GM21717 (cell line): Measurements from ENCODE around the gene TSC1.
"Not testable (repeated sequence)": the region's sequence is repeated elsewhere in the genome, so short reads cannot be mapped to it uniquely, and the experiment has no call there.

Experiments used
- ATAC-seq: cut with Tn5 transposase; IDR thresholded peaks from one replicate; pipeline ENCODE4 v1.9.1; 2021; ENCODE audit warnings: mild to moderate bottlenecking, moderate library complexity; ENCODE audit not compliant: unreplicated experiment

Gene TSC1

DNA sequence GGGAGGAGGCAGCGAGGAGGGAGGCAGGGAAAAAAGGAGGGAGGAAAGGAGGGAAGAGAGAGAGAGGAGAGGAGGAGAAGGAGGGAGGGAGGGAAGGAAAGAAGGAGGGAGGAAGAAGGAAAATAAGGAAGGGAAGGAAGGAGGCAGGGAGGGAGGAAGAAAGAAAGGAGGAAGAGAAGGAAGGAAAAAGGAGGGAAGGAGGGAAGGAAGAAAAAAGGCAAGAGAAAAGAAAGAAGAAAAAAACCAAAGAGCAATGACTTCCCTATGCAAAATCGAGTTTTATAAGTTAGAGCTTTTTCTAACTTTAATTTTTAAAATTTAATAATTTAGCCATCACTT, 33.7 kb upstream of the TSC1 start:
- no peak for ATAC-seq

DNA sequence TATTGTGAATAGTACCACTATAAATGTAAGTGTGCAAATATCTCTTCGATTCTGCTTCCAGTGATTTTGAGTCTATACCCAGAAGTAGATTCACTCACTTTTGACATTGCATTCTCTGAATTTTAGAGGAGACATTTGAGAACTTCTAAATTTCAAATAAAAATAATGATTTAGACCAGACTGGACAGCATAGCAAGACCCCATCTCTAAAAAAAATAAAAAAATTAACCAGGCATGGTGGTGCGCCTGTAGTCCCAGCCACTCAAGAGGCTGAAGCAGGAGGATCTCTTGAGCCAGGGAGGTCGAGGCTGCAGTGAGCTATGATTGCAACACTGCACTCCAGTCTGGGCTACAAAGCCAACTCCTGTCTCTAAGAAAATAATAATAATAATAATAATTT, 32.2 kb upstream of the TSC1 start:
- ATAC-seq = no peak

DNA sequence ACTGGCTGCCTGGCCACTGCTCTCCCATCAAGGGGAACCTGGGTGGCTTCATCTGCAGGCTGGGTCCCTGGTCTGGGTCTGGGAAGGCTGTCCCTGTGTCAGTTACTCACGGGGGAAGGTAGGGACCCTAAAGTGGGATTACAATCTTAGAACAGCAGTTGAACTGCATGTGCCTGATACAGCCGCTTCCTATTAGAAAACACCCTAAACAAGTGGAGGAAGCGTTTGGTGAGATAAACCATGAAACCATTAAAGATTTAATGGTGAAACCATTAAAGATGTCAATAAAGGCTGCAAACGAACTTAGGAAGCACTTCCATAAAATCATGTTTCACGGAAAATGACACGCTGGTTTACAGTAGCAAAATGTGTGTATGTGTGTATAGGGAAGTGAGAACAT, 31.5 kb upstream of the TSC1 start:
- ATAC-seq = no peak

GRCh38 chr9:132973713-132974112, 29.3 kb upstream of the TSC1 start:
- ATAC-seq = no peak

- ATAC-seq = no peak
Measured at GRCh38 chr9:132973166-132973565, 28.8 kb upstream of the TSC1 start.

GRCh38 chr9:132970324-132971062, 26.1 kb upstream of the TSC1 start:
- no peak for ATAC-seq

DNA sequence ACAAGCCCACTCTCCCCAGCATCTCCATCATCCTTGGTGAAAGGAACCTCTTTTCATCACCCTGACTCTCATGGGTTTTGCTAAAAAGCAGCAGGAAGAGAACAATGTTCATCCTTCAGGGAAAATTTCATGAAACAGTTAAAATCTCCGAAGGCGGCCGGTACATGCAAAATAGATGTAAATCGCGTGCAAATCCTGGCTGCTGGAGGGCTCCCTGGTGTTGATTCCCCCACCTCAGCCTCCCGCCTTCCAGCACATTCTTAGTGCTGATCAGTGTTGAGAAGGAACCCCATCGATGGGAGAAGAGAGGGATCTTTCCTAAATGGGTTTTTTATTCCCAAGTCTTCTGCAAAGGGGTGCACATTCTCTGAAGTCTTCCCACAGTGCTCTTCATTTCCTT, 25.4 kb upstream of the TSC1 start:
- ATAC-seq = no peak

- ATAC-seq = not testable (repeated sequence)
Measured at GRCh38 chr9:132967908-132968307, 23.5 kb upstream of the TSC1 start.

GRCh38 chr9:132965478-132965877, 21.1 kb upstream of the TSC1 start:
- no peak for ATAC-seq

GRCh38 chr9:132961002-132961401, 16.6 kb upstream of the TSC1 start:
- no peak for ATAC-seq

GRCh38 chr9:132957805-132958204, 13.4 kb upstream of the TSC1 start:
- ATAC-seq = no peak

GRCh38 chr9:132955768-132956167, 11.4 kb upstream of the TSC1 start:
- ATAC-seq = no peak

DNA sequence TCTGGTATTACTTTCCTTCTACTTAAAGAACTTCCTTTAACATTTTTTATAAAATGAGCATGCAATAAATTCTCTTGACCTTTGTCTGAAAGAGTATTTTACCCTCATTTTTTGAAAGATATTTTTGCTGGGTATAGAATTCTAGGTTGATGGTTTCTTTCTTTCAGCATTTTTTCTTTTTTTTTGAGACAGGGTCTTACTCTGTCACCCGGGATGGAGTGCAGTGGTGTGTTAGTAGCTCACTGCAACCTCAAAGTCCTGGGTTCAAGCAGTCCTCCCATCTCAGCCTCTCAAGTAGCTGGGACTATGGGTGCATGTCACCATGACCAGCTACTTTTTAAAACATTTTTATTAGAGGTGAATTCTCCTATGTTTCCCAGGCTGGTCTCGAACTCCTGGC, 10.7 kb upstream of the TSC1 start:
- no peak for ATAC-seq

DNA sequence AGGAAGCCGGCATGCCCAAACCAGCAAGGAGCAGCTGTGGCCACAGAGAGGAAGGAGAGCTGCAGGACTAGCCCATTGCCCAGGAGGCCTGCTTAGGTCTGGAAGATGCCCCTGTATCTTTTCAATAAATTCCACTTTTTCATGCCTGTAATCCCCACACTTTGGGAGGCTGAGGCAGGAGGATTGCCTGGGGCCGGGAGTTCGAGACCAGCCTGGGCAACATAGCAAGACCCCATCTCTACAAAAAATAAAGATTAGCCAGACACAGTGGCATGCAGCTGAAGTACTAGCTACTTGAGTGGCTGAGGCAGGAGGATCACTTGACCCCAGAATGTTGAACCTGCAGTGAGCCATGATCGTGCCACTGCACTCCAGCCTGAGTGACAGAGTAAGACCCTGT, 5.3 kb upstream of the TSC1 start:
- no peak for ATAC-seq

DNA sequence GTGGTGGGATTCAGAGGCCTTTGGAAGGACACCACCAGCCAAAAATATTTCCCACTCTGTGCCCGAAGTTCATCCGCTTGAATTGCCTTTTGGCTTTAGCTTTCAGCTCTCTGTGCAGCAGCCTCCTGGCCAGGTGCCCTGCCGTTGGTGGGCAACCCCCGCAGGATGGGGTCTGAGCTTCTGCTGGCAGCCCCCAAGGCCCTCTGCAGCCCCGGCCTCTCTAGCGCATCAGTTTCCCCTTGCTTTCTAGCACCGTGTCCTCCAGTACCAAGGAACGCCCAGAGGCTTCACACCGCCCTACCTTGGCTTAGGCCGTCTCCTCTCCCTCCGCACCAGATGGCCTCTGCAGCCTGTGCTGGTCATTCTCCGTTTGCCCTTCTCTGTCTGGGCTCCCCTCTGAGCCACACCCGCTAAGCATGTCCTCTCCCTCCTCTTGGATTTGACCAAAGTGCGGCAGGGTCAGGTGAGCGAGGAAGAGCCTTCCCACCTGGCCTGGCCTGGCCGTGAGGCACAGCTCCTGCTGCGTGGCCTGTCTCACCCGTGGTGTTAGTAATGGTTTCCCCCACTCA, 4.2 kb upstream of the TSC1 start:
- ATAC-seq = no peak

DNA sequence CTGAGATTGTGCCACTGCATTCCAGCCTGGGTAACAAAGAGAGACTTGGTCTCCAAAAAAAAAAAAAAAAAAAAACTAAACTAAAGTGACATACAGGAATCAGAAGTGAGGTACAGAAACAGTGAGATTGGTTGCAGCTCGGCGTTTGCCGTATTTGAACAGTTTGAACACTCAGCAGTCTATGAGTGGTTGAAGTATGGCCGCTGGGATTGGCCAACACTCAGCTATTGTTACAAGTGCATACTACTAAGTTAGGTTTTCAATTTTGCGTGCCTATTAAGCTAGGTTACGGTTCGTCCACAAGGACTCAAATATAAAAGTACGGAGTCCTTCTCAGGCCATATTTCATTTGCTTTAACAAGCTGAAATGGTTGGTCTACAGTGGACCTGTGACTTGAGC, 3.3 kb upstream of the TSC1 start:
- ATAC-seq = no peak

- ATAC-seq = no peak
Measured at GRCh38 chr9:132946631-132947295, 2.3 kb upstream of the TSC1 start.

- ATAC-seq = no peak
Measured at GRCh38 chr9:132946211-132946610, 1.8 kb upstream of the TSC1 start.

- no peak for ATAC-seq
Measured at GRCh38 chr9:132945186-132946130, 1.0 kb upstream of the TSC1 start.

- ATAC-seq = peak; percentile 7
Measured at GRCh38 chr9:132943651-132944293, 644 bp downstream of the TSC1 start.
